ENCODE data around the gene KLHL29. TPM values are rescaled to one million over a fixed set of nuclear protein-coding genes. Genes with fewer than 3 reads are reported as not detected.

Gene KLHL29
- total RNA-seq, 1 donor from 2014 or later = 12.9 TPM

DNA sequence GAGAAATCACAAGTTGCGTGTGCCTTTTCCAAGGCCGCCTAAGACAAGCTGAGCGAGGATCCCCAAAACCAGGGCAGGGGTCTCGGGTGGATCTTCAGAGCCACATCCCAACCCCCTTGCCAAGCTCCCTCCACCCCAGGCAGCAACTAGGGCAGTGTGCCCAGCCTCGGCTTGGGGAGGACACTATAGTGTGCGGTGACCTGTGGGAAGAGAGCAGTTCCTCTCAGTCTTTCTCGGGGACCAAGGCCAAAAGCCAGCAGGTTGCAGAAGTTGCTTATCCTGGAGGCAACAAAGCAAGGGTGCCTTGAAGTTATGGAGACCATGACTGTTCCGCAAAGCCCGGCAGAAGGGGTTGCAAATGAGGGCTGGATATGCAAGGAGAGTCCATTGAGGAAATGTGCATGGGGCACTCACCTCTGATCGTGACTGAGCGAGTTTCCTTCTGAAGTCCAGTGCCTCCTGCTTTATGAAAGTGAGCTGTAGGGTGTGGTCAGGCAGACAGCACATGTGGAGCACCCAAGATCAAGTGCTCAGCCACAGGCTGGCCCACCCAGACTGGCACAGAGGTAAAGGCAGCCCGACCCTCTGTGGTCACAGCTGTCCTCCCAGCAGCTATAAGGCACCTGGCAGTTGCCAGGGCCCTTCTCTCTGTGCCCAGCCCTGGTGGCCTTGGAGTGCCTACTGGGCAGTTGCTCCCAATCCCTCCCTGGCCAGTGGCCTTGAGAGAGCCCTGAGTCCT lies 281.4 kb downstream of the KLHL29 start:
- no peak overlapping the region for H3K4me3 ChIP-seq
- H3K27me3 ChIP-seq (ENCODE audit: low read depth) = peaks cover 7% of the 10 kb centered on the region
- intact Hi-C loops (cut with DNase I) = no loop called here
- TF ChIP-seq, protein P1, sequence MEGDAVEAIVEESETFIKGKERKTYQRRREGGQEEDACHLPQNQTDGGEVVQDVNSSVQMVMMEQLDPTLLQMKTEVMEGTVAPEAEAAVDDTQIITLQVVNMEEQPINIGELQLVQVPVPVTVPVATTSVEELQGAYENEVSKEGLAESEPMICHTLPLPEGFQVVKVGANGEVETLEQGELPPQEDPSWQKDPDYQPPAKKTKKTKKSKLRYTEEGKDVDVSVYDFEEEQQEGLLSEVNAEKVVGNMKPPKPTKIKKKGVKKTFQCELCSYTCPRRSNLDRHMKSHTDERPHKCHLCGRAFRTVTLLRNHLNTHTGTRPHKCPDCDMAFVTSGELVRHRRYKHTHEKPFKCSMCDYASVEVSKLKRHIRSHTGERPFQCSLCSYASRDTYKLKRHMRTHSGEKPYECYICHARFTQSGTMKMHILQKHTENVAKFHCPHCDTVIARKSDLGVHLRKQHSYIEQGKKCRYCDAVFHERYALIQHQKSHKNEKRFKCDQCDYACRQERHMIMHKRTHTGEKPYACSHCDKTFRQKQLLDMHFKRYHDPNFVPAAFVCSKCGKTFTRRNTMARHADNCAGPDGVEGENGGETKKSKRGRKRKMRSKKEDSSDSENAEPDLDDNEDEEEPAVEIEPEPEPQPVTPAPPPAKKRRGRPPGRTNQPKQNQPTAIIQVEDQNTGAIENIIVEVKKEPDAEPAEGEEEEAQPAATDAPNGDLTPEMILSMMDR (IDR thresholded peaks at IDR 0.05) = no peak
- H3K4me1 ChIP-seq = no peaks in the 10 kb centered on the region
- DNase-seq = no peak
- no peaks in the 10 kb centered on the region for H3K36me3 ChIP-seq
- H3K27ac ChIP-seq = no peak overlapping the region
- no peaks in the 10 kb centered on the region for H3K9me3 ChIP-seq
- no peak for ATAC-seq

DNA sequence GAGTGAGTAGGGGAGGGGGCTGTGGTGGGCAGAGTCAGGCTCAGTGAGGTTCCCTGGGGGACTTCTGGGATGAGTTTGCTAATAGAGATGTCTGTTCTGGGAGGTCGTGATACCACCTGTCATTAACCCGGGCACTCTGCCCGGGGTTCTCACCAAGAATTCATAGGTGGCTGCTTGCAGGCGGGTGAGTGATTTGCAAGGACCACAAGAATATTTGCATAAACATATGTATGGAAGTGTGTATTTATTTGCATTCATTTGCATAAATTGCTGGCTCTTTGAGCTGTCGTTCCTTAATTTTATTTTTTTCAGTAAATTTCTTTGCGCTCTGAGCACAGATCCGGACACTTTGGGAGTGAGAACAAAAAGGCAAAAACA lies 282.0 kb downstream of the KLHL29 start:
- peaks cover 7% of the 10 kb centered on the region for H3K27me3 ChIP-seq (ENCODE audit: low read depth)
- no peak for ATAC-seq
- H3K9me3 ChIP-seq = no peaks in the 10 kb centered on the region
- intact Hi-C loops (cut with DNase I) = no loop called here
- TF ChIP-seq, protein P1 (IDR thresholded peaks at IDR 0.05) = no peak
- no peak overlapping the region for H3K4me3 ChIP-seq
- no peaks in the 10 kb centered on the region for H3K4me1 ChIP-seq
- H3K27ac ChIP-seq = no peak overlapping the region
- H3K36me3 ChIP-seq = no peaks in the 10 kb centered on the region
- no peak for DNase-seq

DNA sequence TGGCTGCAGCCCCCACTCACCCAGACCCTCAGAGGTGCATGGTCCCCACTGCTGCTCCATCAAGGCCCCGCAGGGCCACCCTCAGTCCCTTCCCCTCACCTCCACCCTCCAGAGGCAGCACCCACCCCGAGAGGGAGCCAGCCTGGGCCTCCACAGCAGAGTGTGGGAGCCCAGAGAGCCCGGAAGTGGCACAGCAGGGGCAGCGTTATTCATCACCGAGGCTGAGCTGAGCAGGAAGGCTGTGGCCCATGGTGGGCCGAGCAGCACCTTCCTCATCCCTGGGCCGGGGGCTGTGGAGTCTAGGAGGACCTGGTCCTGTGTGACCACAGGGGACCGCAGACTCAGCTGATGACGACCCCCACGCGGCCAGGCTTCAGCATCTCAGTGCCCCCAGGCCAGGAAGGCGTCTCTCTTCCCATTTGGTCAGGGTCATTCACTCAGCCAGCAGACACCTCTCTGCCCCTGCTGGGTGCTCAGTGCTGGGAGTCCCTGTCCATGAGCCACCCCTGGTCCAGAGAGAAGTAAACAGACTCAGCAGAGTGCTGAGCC lies 283.9 kb downstream of the KLHL29 start:
- intact Hi-C loops (cut with DNase I) = no loop called here
- Histone ChIP-seq H3K27me3 (ENCODE audit: low read depth) (no peaks in the 10 kb centered on the region), H3K4me1 (no peaks in the 10 kb centered on the region), H3K9me3 (no peaks in the 10 kb centered on the region), H3K27ac (no peak overlapping the region), H3K4me3 (no peak overlapping the region), H3K36me3 (no peaks in the 10 kb centered on the region)
- ATAC-seq = no peak
- DNase-seq = no peak
- TF ChIP-seq, protein P1 (IDR thresholded peaks at IDR 0.05) = no peak

DNA sequence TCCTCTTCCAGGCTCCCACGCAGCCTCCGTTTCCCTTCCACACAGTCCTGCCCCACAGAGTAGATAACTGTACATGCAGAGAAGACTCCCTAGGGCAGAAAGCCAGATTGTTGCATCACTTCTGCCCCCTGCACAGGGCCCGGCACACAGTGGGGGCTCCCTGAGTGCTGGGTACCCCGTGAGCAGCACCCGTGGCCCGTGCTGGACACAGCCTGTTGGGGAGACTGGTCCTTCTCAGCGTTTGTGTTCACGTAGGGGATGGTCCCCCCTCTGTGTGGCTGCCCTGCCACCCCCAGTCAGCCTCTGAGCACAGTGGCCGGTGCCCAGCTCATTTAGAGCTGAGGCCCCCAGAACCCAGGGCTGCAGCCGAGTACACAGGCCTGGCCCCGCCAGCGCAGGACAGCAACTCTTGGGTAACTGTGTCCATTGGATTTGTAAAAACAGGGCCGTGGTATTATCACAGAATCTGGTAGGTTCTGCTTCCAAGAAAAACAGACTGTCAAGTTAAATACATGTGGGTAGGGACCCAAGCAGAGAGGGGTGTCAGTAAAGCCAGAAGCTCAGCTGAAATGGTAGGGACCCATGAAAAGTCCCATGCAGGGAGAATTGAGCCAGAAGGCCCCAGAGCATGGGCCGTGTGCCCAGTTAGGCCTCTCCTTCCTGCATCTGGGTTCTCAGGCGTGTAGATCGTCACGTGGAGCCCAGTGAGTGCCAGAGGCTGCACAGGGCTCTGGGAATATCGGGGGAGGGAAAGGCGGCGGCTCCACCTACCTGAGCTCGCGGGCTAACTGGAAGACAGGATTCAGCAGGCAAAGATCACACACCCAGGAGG lies 284.6 kb downstream of the KLHL29 start:
- Histone ChIP-seq H3K27ac (no peak overlapping the region), H3K9me3 (no peaks in the 10 kb centered on the region), H3K4me1 (no peaks in the 10 kb centered on the region), H3K27me3 (ENCODE audit: low read depth) (no peaks in the 10 kb centered on the region), H3K4me3 (no peak overlapping the region), H3K36me3 (no peaks in the 10 kb centered on the region)
- DNase-seq = peak; percentile 74
- TF ChIP-seq, protein P1 (IDR thresholded peaks at IDR 0.05) = no peak
- intact Hi-C loops (cut with DNase I) = no loop called here
- ATAC-seq = peak; percentile 59 to 73

DNA sequence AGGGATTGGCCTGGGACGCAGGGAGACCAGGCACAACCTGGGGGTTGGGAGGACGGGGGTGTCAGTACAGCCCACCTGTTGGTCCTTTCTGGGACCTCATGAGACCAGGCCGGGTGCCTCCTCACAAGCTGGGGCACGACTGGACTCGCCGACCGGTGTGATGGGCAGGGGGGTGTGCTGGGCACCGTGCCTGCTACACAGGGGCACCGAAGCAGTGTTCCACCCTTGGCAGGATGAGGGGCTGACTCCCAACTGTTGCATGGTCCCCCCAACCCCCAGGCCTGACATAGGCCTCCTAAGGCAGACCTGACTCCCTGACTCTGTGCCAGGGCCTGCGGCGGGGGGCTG lies 285.2 kb downstream of the KLHL29 start:
- no peaks in the 10 kb centered on the region for H3K27me3 ChIP-seq (ENCODE audit: low read depth)
- H3K9me3 ChIP-seq = no peaks in the 10 kb centered on the region
- DNase-seq = no peak
- TF ChIP-seq, protein P1 (IDR thresholded peaks at IDR 0.05) = no peak
- no peak overlapping the region for H3K4me3 ChIP-seq
- ATAC-seq = no peak
- intact Hi-C loops (cut with DNase I) = no loop called here
- H3K4me1 ChIP-seq = no peaks in the 10 kb centered on the region
- no peaks in the 10 kb centered on the region for H3K36me3 ChIP-seq
- H3K27ac ChIP-seq = no peak overlapping the region
